Osteocyte (in vitro differentiated cells): ENCODE results near the gene CTNNA2. TPM values are rescaled to one million over a fixed set of nuclear protein-coding genes. Genes with fewer than 3 reads are reported as not detected.

Source experiments
- DNase-seq: peaks from one replicate; pipeline ENCODE4 v3.0.0; 2021; ENCODE audit warnings: mixed read lengths; ENCODE audit not compliant: unreplicated experiment; ENCODE audit errors: extremely low spot score
- H3K27ac Mint-ChIP-seq: one replicate; pipeline ENCODE4 v1.8.0; 2021; ENCODE audit warnings: mild to moderate bottlenecking, mixed read lengths; ENCODE audit not compliant: unreplicated experiment
- H3K27me3 Mint-ChIP-seq: one replicate; pipeline ENCODE4 v1.8.0; 2021; ENCODE audit warnings: mixed read lengths; ENCODE audit not compliant: unreplicated experiment
- H3K36me3 Mint-ChIP-seq: one replicate; pipeline ENCODE4 v1.8.0; 2021; ENCODE audit warnings: mixed read lengths; ENCODE audit not compliant: unreplicated experiment
- H3K4me1 Mint-ChIP-seq: one replicate; pipeline ENCODE4 v1.8.0; 2021; ENCODE audit warnings: mixed read lengths; ENCODE audit not compliant: unreplicated experiment
- H3K4me3 Mint-ChIP-seq: one replicate; pipeline ENCODE4 v1.8.0; 2021; ENCODE audit warnings: mild to moderate bottlenecking, moderate library complexity, mixed read lengths; ENCODE audit not compliant: unreplicated experiment
- H3K9me3 Mint-ChIP-seq: one replicate; pipeline ENCODE4 v1.8.0; 2021; ENCODE audit warnings: mixed read lengths; ENCODE audit not compliant: unreplicated experiment
- total RNA-seq: library from RNA; stranded (reverse); gene quantifications from 2 replicates; pipeline ENCODE4 v1.2.1, GENCODE V29; 2021
- TF ChIP-seq, protein P1 (sequence below): fragments of 200-600 bp; sonication (generic); IDR thresholded peaks from 2 replicates; pipeline ENCODE4 v1.5.0; 2021; ENCODE audit warnings: antibody characterized with exemption, mild to moderate bottlenecking, moderate library complexity

The CTNNA2 gene
- total RNA-seq, 1 donor from 2014 or later: not detected

DNA sequence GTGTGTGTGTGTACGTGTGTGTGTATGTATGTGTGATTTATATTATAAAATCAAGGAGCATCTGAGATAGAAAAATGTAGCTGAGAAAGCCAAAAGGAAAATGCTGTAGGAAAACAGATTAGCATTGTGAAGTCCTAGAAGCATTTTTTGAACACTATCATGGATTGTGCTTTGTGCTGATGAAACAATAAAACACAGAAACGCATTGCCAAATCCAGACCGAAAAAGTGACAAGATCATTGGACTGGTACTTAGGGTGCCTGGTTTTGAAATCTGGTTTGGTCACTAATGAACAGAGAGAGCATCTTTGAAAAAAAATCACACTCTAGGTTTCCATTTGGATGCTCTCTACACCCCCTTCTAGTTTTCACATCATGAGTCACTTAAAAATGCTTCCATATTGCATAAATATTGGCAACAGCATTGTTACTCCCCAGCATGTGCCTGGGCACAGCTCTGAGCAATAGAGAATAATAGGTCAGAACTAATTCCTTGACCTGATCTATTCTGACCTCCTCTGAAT is 1006.3 kb downstream of the CTNNA2 start:
- Mint-ChIP-seq H3K4me1 (no peaks in the 10 kb centered on the region), H3K4me3 (no peak overlapping the region), H3K9me3 (no peaks in the 10 kb centered on the region), H3K27me3 (no peaks in the 10 kb centered on the region), H3K36me3 (no peaks in the 10 kb centered on the region), H3K27ac (no peak overlapping the region)
- TF ChIP-seq, protein P1, sequence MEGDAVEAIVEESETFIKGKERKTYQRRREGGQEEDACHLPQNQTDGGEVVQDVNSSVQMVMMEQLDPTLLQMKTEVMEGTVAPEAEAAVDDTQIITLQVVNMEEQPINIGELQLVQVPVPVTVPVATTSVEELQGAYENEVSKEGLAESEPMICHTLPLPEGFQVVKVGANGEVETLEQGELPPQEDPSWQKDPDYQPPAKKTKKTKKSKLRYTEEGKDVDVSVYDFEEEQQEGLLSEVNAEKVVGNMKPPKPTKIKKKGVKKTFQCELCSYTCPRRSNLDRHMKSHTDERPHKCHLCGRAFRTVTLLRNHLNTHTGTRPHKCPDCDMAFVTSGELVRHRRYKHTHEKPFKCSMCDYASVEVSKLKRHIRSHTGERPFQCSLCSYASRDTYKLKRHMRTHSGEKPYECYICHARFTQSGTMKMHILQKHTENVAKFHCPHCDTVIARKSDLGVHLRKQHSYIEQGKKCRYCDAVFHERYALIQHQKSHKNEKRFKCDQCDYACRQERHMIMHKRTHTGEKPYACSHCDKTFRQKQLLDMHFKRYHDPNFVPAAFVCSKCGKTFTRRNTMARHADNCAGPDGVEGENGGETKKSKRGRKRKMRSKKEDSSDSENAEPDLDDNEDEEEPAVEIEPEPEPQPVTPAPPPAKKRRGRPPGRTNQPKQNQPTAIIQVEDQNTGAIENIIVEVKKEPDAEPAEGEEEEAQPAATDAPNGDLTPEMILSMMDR: no peak
- no peak for DNase-seq

DNA sequence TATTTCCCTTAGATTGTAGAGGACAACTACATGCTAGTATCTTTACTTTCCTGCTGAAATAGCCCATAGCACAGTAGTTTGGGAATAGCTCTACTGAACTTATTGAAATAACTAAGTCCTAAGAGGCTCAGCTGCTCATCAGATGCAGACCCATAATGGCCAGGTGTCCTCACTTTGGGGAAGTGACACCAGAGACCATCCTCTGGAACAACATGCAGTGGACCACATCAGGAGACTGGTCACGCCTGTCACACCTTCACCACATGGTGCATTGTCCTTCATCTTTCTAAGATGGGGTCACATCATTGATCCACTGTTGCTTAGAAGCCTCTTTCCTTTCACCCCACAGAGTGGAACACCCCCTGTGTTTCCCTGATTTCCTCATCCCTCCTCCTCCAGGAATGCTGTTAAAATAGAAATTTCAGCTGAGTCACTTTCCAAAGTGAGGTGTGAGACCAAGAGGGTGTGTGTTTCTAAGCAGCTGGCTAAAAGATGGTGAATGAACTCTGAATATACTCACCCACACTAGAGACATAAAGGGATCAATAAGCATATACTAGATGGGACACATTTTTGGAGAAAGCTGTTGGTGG is 1006.9 kb downstream of the CTNNA2 start:
- Mint-ChIP-seq H3K4me3 (no peak overlapping the region), H3K9me3 (no peaks in the 10 kb centered on the region), H3K27me3 (no peaks in the 10 kb centered on the region), H3K4me1 (no peaks in the 10 kb centered on the region), H3K27ac (no peak overlapping the region), H3K36me3 (no peaks in the 10 kb centered on the region)
- DNase-seq: no peak
- TF ChIP-seq, protein P1: no peak

DNA sequence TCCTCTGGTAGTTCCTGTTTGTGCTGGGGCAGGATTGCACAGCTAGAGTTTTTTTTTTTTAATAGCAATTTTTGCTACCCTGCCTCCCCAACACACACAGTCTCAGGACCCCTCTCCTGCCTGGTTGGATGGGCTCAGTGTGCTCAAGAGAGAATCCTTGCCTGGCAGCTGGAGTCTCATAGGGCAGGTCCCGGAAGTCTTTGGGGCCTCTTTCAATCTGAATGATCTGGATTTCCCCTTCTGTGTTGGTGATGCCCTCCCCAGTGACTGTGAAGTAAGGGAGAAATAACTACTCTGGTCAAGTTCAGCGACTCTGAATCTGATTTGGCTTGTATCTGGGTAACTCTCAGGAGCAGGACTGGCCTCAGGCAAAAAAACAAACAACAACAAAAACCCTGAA is 1012.3 kb downstream of the CTNNA2 start:
- no peaks in the 10 kb centered on the region for H3K36me3 Mint-ChIP-seq
- TF ChIP-seq, protein P1: no peak
- no peak overlapping the region for H3K27ac Mint-ChIP-seq
- H3K4me3 Mint-ChIP-seq: no peak overlapping the region
- peaks cover 2% of the 10 kb centered on the region for H3K9me3 Mint-ChIP-seq
- no peaks in the 10 kb centered on the region for H3K27me3 Mint-ChIP-seq
- no peak for DNase-seq
- H3K4me1 Mint-ChIP-seq: no peaks in the 10 kb centered on the region

DNA sequence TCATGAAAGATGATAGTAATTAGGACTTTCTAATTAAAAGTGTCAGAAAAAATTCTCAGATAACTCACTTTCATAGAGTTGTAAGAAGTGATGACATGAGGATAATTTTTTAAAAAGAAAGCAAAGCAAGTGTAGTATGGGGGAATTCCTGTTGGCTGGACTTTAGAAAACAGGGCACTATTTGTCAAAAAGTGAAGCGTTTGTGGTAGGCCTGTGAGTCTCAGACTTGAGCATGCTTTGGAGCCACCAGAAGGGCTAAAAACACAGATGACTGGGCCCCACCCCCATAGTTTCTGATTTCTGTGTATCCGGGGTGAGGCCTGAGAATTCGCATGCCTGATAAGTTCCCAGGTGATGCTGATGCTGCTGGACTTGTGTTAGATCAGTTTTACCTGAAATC is 1014.3 kb downstream of the CTNNA2 start:
- H3K4me1 Mint-ChIP-seq: no peaks in the 10 kb centered on the region
- no peaks in the 10 kb centered on the region for H3K27me3 Mint-ChIP-seq
- H3K4me3 Mint-ChIP-seq: no peak overlapping the region
- no peak overlapping the region for H3K27ac Mint-ChIP-seq
- TF ChIP-seq, protein P1: no peak
- no peaks in the 10 kb centered on the region for H3K36me3 Mint-ChIP-seq
- H3K9me3 Mint-ChIP-seq: peaks cover 9% of the 10 kb centered on the region
- DNase-seq: no peak

DNA sequence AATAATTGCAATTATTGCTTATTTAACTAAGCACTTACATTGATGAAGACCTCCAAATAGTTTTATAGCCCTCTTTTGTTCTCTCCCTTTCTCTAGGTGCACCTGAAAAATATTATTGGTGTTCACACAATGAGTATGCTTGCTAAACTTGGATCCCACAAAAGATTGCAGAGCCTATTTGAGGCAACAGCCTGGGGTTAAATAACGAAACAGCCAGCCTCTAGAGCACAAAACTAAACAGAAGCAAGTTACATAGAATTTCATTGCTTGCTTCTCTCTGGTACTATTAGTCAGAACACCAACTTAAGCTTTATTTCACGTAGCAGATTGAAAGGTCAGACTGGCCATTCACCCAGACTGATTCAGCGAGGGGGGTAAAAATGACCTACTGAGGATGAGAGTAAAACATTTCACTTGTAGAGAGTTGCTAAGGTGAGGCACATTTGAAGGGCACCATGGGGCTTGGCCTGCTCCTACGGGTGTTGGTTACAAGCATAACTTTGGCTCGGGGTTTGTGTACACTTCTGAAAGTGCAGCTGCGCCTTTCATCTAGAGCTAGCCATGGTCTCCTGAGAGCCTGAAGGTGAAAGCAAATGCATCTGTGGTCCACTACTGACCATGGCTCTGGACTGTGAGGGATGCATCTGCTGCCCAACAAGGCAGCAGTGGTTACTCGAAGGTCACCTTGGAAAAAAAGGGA is 1016.8 kb downstream of the CTNNA2 start:
- H3K27me3 Mint-ChIP-seq: no peaks in the 10 kb centered on the region
- no peak overlapping the region for H3K27ac Mint-ChIP-seq
- no peak for DNase-seq
- H3K4me1 Mint-ChIP-seq: no peaks in the 10 kb centered on the region
- TF ChIP-seq, protein P1: no peak
- H3K36me3 Mint-ChIP-seq: no peaks in the 10 kb centered on the region
- H3K4me3 Mint-ChIP-seq: no peak overlapping the region
- peaks cover 9% of the 10 kb centered on the region for H3K9me3 Mint-ChIP-seq
